IMR-90 (cell line): ENCODE measurements around the gene IARS2. TPM values are rescaled to one million over a fixed set of nuclear protein-coding genes. Genes with fewer than 3 reads are reported as not detected.

Source experiments
- ATAC-seq: fragments of 200-7000 bp; cut with Tn5 transposase; 2 replicates; pipeline ENCODE4 v1.9.1; 2020; ENCODE audit warnings: low read depth, mild to moderate bottlenecking, moderate library complexity
- BruUV-seq: library from RNA; stranded (reverse); fragments of 400-500 nt; replicated peaks from 2 replicates; lab custom pipeline; 2021; lab: Mats Ljungman, UMichigan
- CTCF ChIA-PET: fragments of 300-600 bp; formaldehyde crosslinking; extraction: SDS; loops from one replicate; lab custom pipeline; 2021; ENCODE audit warnings: antibody characterized with exemption; lab: Yijun Ruan, JAX
- POLR2A ChIA-PET: fragments of 300-600 bp; sonication (Branson Sonifier 250); formaldehyde crosslinking; loops from one replicate; lab custom pipeline; 2022; ENCODE audit warnings: antibody characterized with exemption; ENCODE audit not compliant: unreplicated experiment; lab: Charles Lee
- DNase-seq: peaks from one replicate; pipeline ENCODE4 v3.0.0; 2013
- H2AFZ ChIP-seq: replicated peaks from 2 replicates; pipeline ENCODE3; 2013; ENCODE audit warnings: low read length, mild to moderate bottlenecking; ENCODE audit not compliant: poor library complexity
- H2AK5ac ChIP-seq: 2 replicates; pipeline ENCODE4 v1.6.1; 2013; ENCODE audit warnings: low read depth, low read length, inconsistent platforms
- H2AK9ac ChIP-seq: replicated peaks from 2 replicates; pipeline ENCODE3; 2013; ENCODE audit warnings: mild to moderate bottlenecking, low read depth, low read length, moderate library complexity; ENCODE audit not compliant: poor library complexity
- H2BK120ac ChIP-seq: 2 replicates; pipeline ENCODE4 v1.6.1; 2013; ENCODE audit warnings: low read depth, low read length, inconsistent platforms
- H2BK15ac ChIP-seq: 3 replicates; pipeline ENCODE4 v1.6.1; 2013; ENCODE audit warnings: low read depth, low read length, inconsistent platforms
- H2BK20ac ChIP-seq: 2 replicates; pipeline ENCODE4 v1.6.1; 2013; ENCODE audit warnings: low read depth, mild to moderate bottlenecking, inconsistent platforms, low read length, moderate library complexity
- H2BK5ac ChIP-seq: 2 replicates; pipeline ENCODE4 v1.6.1; 2013; ENCODE audit warnings: mild to moderate bottlenecking, low read depth, low read length, inconsistent platforms; ENCODE audit not compliant: poor library complexity, severe bottlenecking
- H3K14ac ChIP-seq: replicated peaks from 2 replicates; pipeline ENCODE4 v1.6.1; 2013; ENCODE audit warnings: low read depth, low read length, inconsistent platforms
- H3K18ac ChIP-seq: 2 replicates; pipeline ENCODE4 v1.6.1; 2013; ENCODE audit warnings: low read depth, low read length, control low read depth
- H3K23ac ChIP-seq: 2 replicates; pipeline ENCODE4 v1.6.1; 2013; ENCODE audit warnings: low read depth, low read length, inconsistent platforms
- H3K27ac ChIP-seq: 2 replicates; pipeline ENCODE4 v1.5.1; 2013; ENCODE audit warnings: mild to moderate bottlenecking, control low read depth, low read length; ENCODE audit not compliant: insufficient read depth
- H3K27me3 ChIP-seq: 2 replicates; pipeline ENCODE4 v1.6.1; 2013; ENCODE audit warnings: low read length; ENCODE audit not compliant: control insufficient read depth, insufficient read depth
- H3K36me3 ChIP-seq: 2 replicates; pipeline ENCODE4 v1.6.1; 2013; ENCODE audit warnings: low read length, mixed read lengths; ENCODE audit not compliant: control insufficient read depth, insufficient read depth
- H3K4ac ChIP-seq: 2 replicates; pipeline ENCODE4 v1.6.1; 2013; ENCODE audit warnings: low read depth, low read length, inconsistent platforms
- H3K4me1 ChIP-seq: 2 replicates; pipeline ENCODE4 v1.6.1; 2013; ENCODE audit warnings: low read length, mixed read lengths; ENCODE audit not compliant: control insufficient read depth, insufficient read depth
- H3K4me2 ChIP-seq: 2 replicates; pipeline ENCODE4 v1.6.1; 2013; ENCODE audit warnings: low read depth, mild to moderate bottlenecking, control low read depth, low read length, moderate library complexity
- H3K4me3 ChIP-seq: 2 replicates; pipeline ENCODE4 v1.5.1; 2013; ENCODE audit warnings: low read depth, mild to moderate bottlenecking, control low read depth, low read length, moderate library complexity; ENCODE audit not compliant: insufficient read depth
- H3K56ac ChIP-seq: 2 replicates; pipeline ENCODE4 v1.6.1; 2013; ENCODE audit warnings: low read length, inconsistent platforms; ENCODE audit not compliant: insufficient read depth; ENCODE audit errors: extremely low read depth
- H3K79me1 ChIP-seq, 2 experiments: 2 replicates each; pipeline ENCODE4 v1.6.1; 2013; ENCODE audit warnings: low read length in 2 of 2, inconsistent platforms in 1 of 2, low read depth in 1 of 2
- H3K9ac ChIP-seq: 2 replicates; pipeline ENCODE4 v1.6.1; 2013; ENCODE audit warnings: low read depth, low read length, control low read depth
- H3K9me1 ChIP-seq: 2 replicates; pipeline ENCODE4 v1.6.1; 2013; ENCODE audit warnings: low read length, inconsistent platforms; ENCODE audit not compliant: insufficient read depth
- H3K9me3 ChIP-seq: 2 replicates; pipeline ENCODE4 v1.6.1; 2013; ENCODE audit warnings: low read length; ENCODE audit not compliant: control insufficient read depth, insufficient read depth
- H4K20me1 ChIP-seq: 2 replicates; pipeline ENCODE4 v1.6.1; 2013; ENCODE audit warnings: low read length, inconsistent platforms; ENCODE audit not compliant: insufficient read depth
- H4K5ac ChIP-seq: 2 replicates; pipeline ENCODE4 v1.6.1; 2013; ENCODE audit warnings: mild to moderate bottlenecking, low read depth, low read length, control low read depth
- H4K8ac ChIP-seq, 2 experiments: 2 replicates each; pipeline ENCODE4 v1.6.1; 2013; ENCODE audit warnings: low read depth in 2 of 2, low read length in 2 of 2, control low read depth in 1 of 2, inconsistent platforms in 1 of 2
- H4K91ac ChIP-seq: 2 replicates; pipeline ENCODE4 v1.6.1; 2013; ENCODE audit warnings: low read depth, low read length, inconsistent platforms; ENCODE audit not compliant: insufficient read depth
- BHLHE40 ChIP-seq: fragments of 150-350 bp; IDR thresholded peaks from 2 replicates; pipeline ENCODE4 v1.6.1; 2016; ENCODE audit warnings: mild to moderate bottlenecking, low read depth, low read length
- CEBPB ChIP-seq: IDR thresholded peaks from 2 replicates; pipeline ENCODE4 v1.6.1; 2012; ENCODE audit warnings: low read depth, low read length, improper control_type of control experiment
- CHD1 ChIP-seq: IDR thresholded peaks from 2 replicates; pipeline ENCODE4 v1.6.1; 2012; ENCODE audit warnings: low read depth, low read length, improper control_type of control experiment
- FOS ChIP-seq: fragments of 150-350 bp; IDR thresholded peaks from 2 replicates; pipeline ENCODE4 v1.6.1; 2016; ENCODE audit warnings: low read depth, low read length
- MAFK ChIP-seq: IDR thresholded peaks from 2 replicates; pipeline ENCODE4 v1.6.1; 2012; ENCODE audit warnings: low read depth, low read length, improper control_type of control experiment
- MAZ ChIP-seq: IDR thresholded peaks from 2 replicates; pipeline ENCODE4 v1.6.1; 2012; ENCODE audit warnings: low read depth, mild to moderate bottlenecking, low read length, improper control_type of control experiment, moderate library complexity, borderline replicate concordance
- MXI1 ChIP-seq: IDR thresholded peaks from 2 replicates; pipeline ENCODE4 v1.6.1; 2012; ENCODE audit warnings: low read depth, mild to moderate bottlenecking, low read length, moderate library complexity, borderline replicate concordance
- NFE2L2 ChIP-seq: fragments of 150-350 bp; IDR thresholded peaks from 2 replicates; pipeline ENCODE4 v1.6.1; 2016; ENCODE audit warnings: low read depth, mild to moderate bottlenecking, low read length
- POLR2A ChIP-seq: IDR thresholded peaks from 2 replicates; pipeline ENCODE4 v1.6.1; 2012; ENCODE audit warnings: mild to moderate bottlenecking, low read depth, low read length
- RAD21 ChIP-seq: IDR thresholded peaks from 2 replicates; pipeline ENCODE4 v1.6.1; 2012; ENCODE audit warnings: low read length, improper control_type of control experiment
- RCOR1 ChIP-seq: IDR thresholded peaks from 2 replicates; pipeline ENCODE4 v1.6.1; 2012; ENCODE audit warnings: mild to moderate bottlenecking, low read length, improper control_type of control experiment; ENCODE audit not compliant: insufficient replicate concordance
- RFX5 ChIP-seq: IDR thresholded peaks from 2 replicates; pipeline ENCODE4 v1.8.0; 2012; ENCODE audit warnings: low read depth, mild to moderate bottlenecking, low read length, moderate library complexity
- SMC3 ChIP-seq: fragments of 150-350 bp; IDR thresholded peaks from 2 replicates; pipeline ENCODE4 v1.6.1; 2016; ENCODE audit warnings: low read depth, mild to moderate bottlenecking, antibody characterized with exemption, low read length, moderate library complexity
- WGBS, 2 experiments: methylation state at CpG; one replicate each; pipeline versions ENCODE4 v1.1.5 to v1.1.7; 2013; ENCODE audit warnings: missing lambda C conversion rate in 2 of 2; ENCODE audit not compliant: insufficient read length in 1 of 2; ENCODE audit errors: extremely low coverage in 2 of 2; 5-methylcytosine and 5-hydroxymethylcytosine counted together
- dilution Hi-C: fragments of 300-500 bp; cut with HindIII; formaldehyde crosslinking; loops from one replicate; pipeline ENCODE4 v1.14.3; 2018; ENCODE audit warnings: low sequenced_read_pairs; ENCODE audit not compliant: unreplicated experiment
- in situ Hi-C: fragments of 300-500 bp; cut with MboI; formaldehyde crosslinking; loops from 3 replicates; pipeline ENCODE4 v1.14.3; 2019; ENCODE audit warnings: low sequenced_read_pairs, inconsistent platforms, mixed read lengths
- intact Hi-C: fragments of 100-400 bp; cut with micrococcal nuclease; formaldehyde crosslinking; loops from 2 replicates; pipeline ENCODE4 v1.10.0; 2022
- polyA plus RNA-seq, 3 experiments: library from polyadenylated mRNA; depleted of rRNA; stranded (reverse); fragments of >200 nt; gene quantifications; 2 replicates each; pipeline ENCODE4 v1.2.3, GENCODE V29; 2012; ENCODE audit warnings: low replicate concordance in 1 of 3
- total RNA-seq: library from RNA; depleted of rRNA; stranded (reverse); fragments of >200 nt; gene quantifications from 2 replicates; pipeline ENCODE4 v1.2.3, GENCODE V29; 2012
- TF ChIP-seq, protein P1 (sequence below): fragments of 150-350 bp; IDR thresholded peaks from 2 replicates; pipeline ENCODE4 v1.6.1; 2017; ENCODE audit warnings: mild to moderate bottlenecking, antibody characterized with exemption, low read length, low read depth
- TF ChIP-seq, protein P2 (sequence below): conservative IDR thresholded peaks from 2 replicates; pipeline ENCODE4 v1.5.1; 2012; ENCODE audit warnings: mild to moderate bottlenecking, low read depth, low read length, improper control_type of control experiment

IARS2 gene
- total and polyA plus RNA-seq, 2 of the 4 experiments (the other 2 are of a cell fraction): 34.8 to 77.4 TPM

DNA sequence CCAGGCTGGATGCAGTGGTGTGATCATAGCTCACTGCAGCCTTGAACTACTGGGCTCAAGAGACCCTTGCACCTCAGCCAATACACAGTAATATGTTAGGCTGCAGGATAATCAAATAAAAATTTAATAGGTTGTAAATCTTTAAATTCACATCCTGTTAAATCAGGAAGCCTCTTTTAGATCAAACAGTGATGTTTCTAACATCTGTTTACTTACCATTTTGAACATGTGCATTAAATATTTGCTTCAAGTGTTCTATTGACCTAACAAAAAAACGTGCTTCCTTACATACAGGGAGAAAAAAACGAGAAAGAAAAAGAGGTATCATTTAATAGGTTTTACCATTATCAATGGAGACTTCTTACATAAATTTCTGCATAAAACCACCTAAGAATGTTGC is 70.6 kb downstream of the IARS2 start:
- no peak overlapping the region for H4K91ac ChIP-seq
- H2AK9ac ChIP-seq: no peak overlapping the region
- POLR2A ChIA-PET: no interaction called here
- intact Hi-C loops: no loop called here
- H4K5ac ChIP-seq: no peak overlapping the region
- H3K9me3 ChIP-seq: no peaks in the 10 kb centered on the region
- no peak overlapping the region for H3K27ac ChIP-seq
- no peak overlapping the region for H3K9ac ChIP-seq
- H3K4me1 ChIP-seq: no peaks in the 10 kb centered on the region
- TF ChIP-seq MAFK (no peak), SMC3 (no peak), CEBPB (no peak), MXI1 (no peak), CHD1 (no peak), POLR2A (no peak), BHLHE40 (no peak), FOS (no peak), RFX5 (no peak), MAZ (no peak), NFE2L2 (no peak), RAD21 (no peak), RCOR1 (no peak)
- TF ChIP-seq, protein P1, sequence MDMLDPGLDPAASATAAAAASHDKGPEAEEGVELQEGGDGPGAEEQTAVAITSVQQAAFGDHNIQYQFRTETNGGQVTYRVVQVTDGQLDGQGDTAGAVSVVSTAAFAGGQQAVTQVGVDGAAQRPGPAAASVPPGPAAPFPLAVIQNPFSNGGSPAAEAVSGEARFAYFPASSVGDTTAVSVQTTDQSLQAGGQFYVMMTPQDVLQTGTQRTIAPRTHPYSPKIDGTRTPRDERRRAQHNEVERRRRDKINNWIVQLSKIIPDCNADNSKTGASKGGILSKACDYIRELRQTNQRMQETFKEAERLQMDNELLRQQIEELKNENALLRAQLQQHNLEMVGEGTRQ: no peak
- TF ChIP-seq, protein P2, sequence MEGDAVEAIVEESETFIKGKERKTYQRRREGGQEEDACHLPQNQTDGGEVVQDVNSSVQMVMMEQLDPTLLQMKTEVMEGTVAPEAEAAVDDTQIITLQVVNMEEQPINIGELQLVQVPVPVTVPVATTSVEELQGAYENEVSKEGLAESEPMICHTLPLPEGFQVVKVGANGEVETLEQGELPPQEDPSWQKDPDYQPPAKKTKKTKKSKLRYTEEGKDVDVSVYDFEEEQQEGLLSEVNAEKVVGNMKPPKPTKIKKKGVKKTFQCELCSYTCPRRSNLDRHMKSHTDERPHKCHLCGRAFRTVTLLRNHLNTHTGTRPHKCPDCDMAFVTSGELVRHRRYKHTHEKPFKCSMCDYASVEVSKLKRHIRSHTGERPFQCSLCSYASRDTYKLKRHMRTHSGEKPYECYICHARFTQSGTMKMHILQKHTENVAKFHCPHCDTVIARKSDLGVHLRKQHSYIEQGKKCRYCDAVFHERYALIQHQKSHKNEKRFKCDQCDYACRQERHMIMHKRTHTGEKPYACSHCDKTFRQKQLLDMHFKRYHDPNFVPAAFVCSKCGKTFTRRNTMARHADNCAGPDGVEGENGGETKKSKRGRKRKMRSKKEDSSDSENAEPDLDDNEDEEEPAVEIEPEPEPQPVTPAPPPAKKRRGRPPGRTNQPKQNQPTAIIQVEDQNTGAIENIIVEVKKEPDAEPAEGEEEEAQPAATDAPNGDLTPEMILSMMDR: no peak
- no peak overlapping the region for H3K56ac ChIP-seq
- H2BK15ac ChIP-seq: no peak overlapping the region
- no peak overlapping the region for H3K23ac ChIP-seq
- BruUV-seq: no TSS peak
- H2BK120ac ChIP-seq: no peak overlapping the region
- H3K18ac ChIP-seq: no peak overlapping the region
- no peaks in the 10 kb centered on the region for H4K20me1 ChIP-seq
- no peak overlapping the region for H4K8ac ChIP-seq
- no peak overlapping the region for H3K4me3 ChIP-seq
- no peaks in the 10 kb centered on the region for H3K9me1 ChIP-seq
- CTCF ChIA-PET: interaction anchor here (0.6 kb wide), 1 partner anchor 65 kb away, joined by 3 read pairs; no protein-coding TSS in a partner anchor
- H2AK5ac ChIP-seq: no peak overlapping the region
- DNase-seq: no peak
- no peak overlapping the region for H2AFZ ChIP-seq
- peaks cover 20% of the 10 kb centered on the region for H3K36me3 ChIP-seq
- in situ Hi-C loops: no loop called here
- no peaks in the 10 kb centered on the region; a peak in 1 of 4 replicates for H3K79me1 ChIP-seq
- ATAC-seq: no peak
- dilution Hi-C loops: no loop called here
- H3K4me2 ChIP-seq: no peak overlapping the region
- no peak overlapping the region for H3K14ac ChIP-seq
- no peaks in the 10 kb centered on the region for H3K27me3 ChIP-seq
- no CpG with 5 or more reads among the region's 2 CpGs for WGBS, 2 experiments
- H2BK20ac ChIP-seq: no peak overlapping the region
- H2BK5ac ChIP-seq: no peak overlapping the region
- H3K4ac ChIP-seq: no peak overlapping the region
